Inflammatory macrophage treated with lipopolysaccharide for 4 hours (primary cell): ENCODE results near the gene ACADM.
"Not testable (repeated sequence)": the region's sequence is repeated elsewhere in the genome, so short reads cannot be mapped to it uniquely, and the experiment has no call there.

Source experiments
- DNase-seq: peaks from one replicate; pipeline ENCODE4 v3.0.0-alpha.2; 2020

The ACADM gene

GRCh38 chr1:75796376-75797272 is 72.1 kb downstream of the ACADM start, which contains the start of gene MSH4:
Gene MSH4 (plus strand): TSS chr1:75796882. CDS start chr1:75796986, 104 bp downstream.
- no peak for DNase-seq

- DNase-seq, result no peak
These were observed 72.7 kb downstream of the ACADM start for GRCh38 chr1:75797273-75797588.

GRCh38 chr1:75797606-75798216 is 73.2 kb downstream of the ACADM start:
- no peak for DNase-seq

GRCh38 chr1:75801480-75801879 is 77.0 kb downstream of the ACADM start:
- not testable (repeated sequence) for DNase-seq

GRCh38 chr1:75808921-75809320 is 84.4 kb downstream of the ACADM start:
- DNase-seq, result no peak

GRCh38 chr1:75810113-75810512 is 85.6 kb downstream of the ACADM start:
- not testable (repeated sequence) for DNase-seq

- DNase-seq, result no peak
These were observed 86.9 kb downstream of the ACADM start for GRCh38 chr1:75811211-75811981.

GRCh38 chr1:75812065-75812464 is 87.6 kb downstream of the ACADM start:
- no peak for DNase-seq
